ENCODE results near the gene ZBED1. TPM values are rescaled to one million over a fixed set of nuclear protein-coding genes. Genes with fewer than 3 reads are reported as not detected.

The ZBED1 gene
- total RNA-seq, 2 donors from 2014 or later: 40.7 to 42.0 TPM

GRCh38 chrX:2498781-2499302, 1.9 kb downstream of the ZBED1 start:
- peaks cover 0 to 32% of the 10 kb centered on the region in 2 donors for H3K4me1 ChIP-seq
- DNase-seq (ENCODE audit: low spot score): no peak
- H3K27ac ChIP-seq: peak overlapping the region; percentile 92 to 95

GRCh38 chrX:2497961-2498780, 2.6 kb downstream of the ZBED1 start:
- Histone ChIP-seq H3K4me1 (peaks cover 0 to 32% of the 10 kb centered on the region in 2 donors), H3K4me3 (peak overlapping the region; percentile 9 to 81), H3K9me3 (no peaks in the 10 kb centered on the region), H3K27ac (peak overlapping the region; percentile 92 to 95), H3K36me3 (no peaks in the 10 kb centered on the region), H3K27me3 (no peaks in the 10 kb centered on the region)
- DNase-seq (ENCODE audit: low spot score): no peak
- TF ChIP-seq, protein P1, sequence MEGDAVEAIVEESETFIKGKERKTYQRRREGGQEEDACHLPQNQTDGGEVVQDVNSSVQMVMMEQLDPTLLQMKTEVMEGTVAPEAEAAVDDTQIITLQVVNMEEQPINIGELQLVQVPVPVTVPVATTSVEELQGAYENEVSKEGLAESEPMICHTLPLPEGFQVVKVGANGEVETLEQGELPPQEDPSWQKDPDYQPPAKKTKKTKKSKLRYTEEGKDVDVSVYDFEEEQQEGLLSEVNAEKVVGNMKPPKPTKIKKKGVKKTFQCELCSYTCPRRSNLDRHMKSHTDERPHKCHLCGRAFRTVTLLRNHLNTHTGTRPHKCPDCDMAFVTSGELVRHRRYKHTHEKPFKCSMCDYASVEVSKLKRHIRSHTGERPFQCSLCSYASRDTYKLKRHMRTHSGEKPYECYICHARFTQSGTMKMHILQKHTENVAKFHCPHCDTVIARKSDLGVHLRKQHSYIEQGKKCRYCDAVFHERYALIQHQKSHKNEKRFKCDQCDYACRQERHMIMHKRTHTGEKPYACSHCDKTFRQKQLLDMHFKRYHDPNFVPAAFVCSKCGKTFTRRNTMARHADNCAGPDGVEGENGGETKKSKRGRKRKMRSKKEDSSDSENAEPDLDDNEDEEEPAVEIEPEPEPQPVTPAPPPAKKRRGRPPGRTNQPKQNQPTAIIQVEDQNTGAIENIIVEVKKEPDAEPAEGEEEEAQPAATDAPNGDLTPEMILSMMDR (IDR thresholded peaks at IDR 0.05): no peak

More at GRCh38 chrX:2498781-2499302, 1.9 kb downstream of the ZBED1 start:
- peak overlapping the region; percentile 9 to 81 for H3K4me3 ChIP-seq
- H3K9me3 ChIP-seq: no peaks in the 10 kb centered on the region
- TF ChIP-seq, protein P1 (IDR thresholded peaks at IDR 0.05): no peak
- no peaks in the 10 kb centered on the region for H3K27me3 ChIP-seq
- H3K36me3 ChIP-seq: no peaks in the 10 kb centered on the region

DNA sequence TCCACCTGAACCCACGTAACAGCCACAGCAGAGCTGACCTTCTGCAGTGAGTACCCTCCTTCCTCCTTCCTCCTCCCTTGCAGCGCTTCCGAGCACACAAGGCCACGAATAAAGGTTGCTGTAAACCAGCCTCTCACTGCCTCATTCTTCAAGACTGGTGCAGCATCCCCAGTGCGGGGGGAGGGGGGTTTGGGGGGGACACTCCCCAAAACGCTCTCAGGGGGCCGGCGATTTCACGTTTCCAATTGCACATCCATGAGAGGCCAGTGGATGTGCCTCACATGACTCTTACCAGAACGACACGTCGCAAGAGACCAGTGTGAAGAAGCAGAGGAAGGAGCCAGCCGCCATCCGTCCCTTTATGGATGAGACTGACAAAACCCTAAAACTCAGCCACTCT, 5.2 kb downstream of the ZBED1 start:
- no peak for DNase-seq (ENCODE audit: low spot score)
- H3K9me3 ChIP-seq: no peaks in the 10 kb centered on the region
- TF ChIP-seq, protein P1 (IDR thresholded peaks at IDR 0.05): no peak
- peaks cover under 1% of the 10 kb centered on the region for H3K36me3 ChIP-seq
- H3K27me3 ChIP-seq: no peaks in the 10 kb centered on the region
- H3K4me3 ChIP-seq: no peak overlapping the region
- no peak overlapping the region for H3K27ac ChIP-seq
- H3K4me1 ChIP-seq: peaks cover 0 to 38% of the 10 kb centered on the region in 2 donors

GRCh38 chrX:2492531-2493218, 8.1 kb downstream of the ZBED1 start:
- TF ChIP-seq, protein P1 (IDR thresholded peaks at IDR 0.05): no peak
- peaks cover 25% of the 10 kb centered on the region for H3K36me3 ChIP-seq
- H3K27ac ChIP-seq: peak overlapping the region in 1 of 2 donors; percentile 18
- no peak overlapping the region for H3K4me3 ChIP-seq
- no peaks in the 10 kb centered on the region for H3K27me3 ChIP-seq
- no peak for DNase-seq (ENCODE audit: low spot score)
- H3K9me3 ChIP-seq: no peaks in the 10 kb centered on the region
- H3K4me1 ChIP-seq: peaks cover 0 to 15% of the 10 kb centered on the region in 2 donors

GRCh38 chrX:2490634-2491033, 10.1 kb downstream of the ZBED1 start:
- H3K27me3 ChIP-seq: no peaks in the 10 kb centered on the region
- H3K9me3 ChIP-seq: no peaks in the 10 kb centered on the region
- TF ChIP-seq, protein P1 (IDR thresholded peaks at IDR 0.05): no peak
- H3K36me3 ChIP-seq: peaks cover 39% of the 10 kb centered on the region
- DNase-seq (ENCODE audit: low spot score): no peak
- peaks cover 0 to 6% of the 10 kb centered on the region in 2 donors for H3K4me1 ChIP-seq
- H3K27ac ChIP-seq: no peak overlapping the region
- H3K4me3 ChIP-seq: no peak overlapping the region
